ENCODE results near the gene PGP. TPM values are rescaled to one million over a fixed set of nuclear protein-coding genes. Genes with fewer than 3 reads are reported as not detected.
A peak's percentile ranks its signal among the peaks of the same experiment; 100 is the strongest.
"Not testable (repeated sequence)": the region's sequence is repeated elsewhere in the genome, so short reads cannot be mapped to it uniquely, and the experiment has no call there.

Gene PGP
- total RNA-seq, 1 donor from 2014 or later = 31.5 TPM

- no peak for DNase-seq (ENCODE audit: low spot score)
Measured at GRCh38 chr16:2242598-2242997, 28.0 kb upstream of the PGP start.

GRCh38 chr16:2240331-2240730, 25.7 kb upstream of the PGP start:
- not testable (repeated sequence) for H3K27ac Mint-ChIP-seq (ENCODE audit: unreplicated experiment); H3K36me3 Mint-ChIP-seq (ENCODE audit: low read depth, unreplicated experiment); H3K27me3 Mint-ChIP-seq (ENCODE audit: unreplicated experiment); H3K9me3 Mint-ChIP-seq (ENCODE audit: unreplicated experiment); DNase-seq (ENCODE audit: low spot score); H3K4me3 Mint-ChIP-seq (ENCODE audit: unreplicated experiment); H3K4me1 Mint-ChIP-seq (ENCODE audit: unreplicated experiment)

More at GRCh38 chr16:2242598-2242997, 28.0 kb upstream of the PGP start:
- Mint-ChIP-seq H3K27ac (ENCODE audit: unreplicated experiment) (no peak overlapping the region), H3K36me3 (ENCODE audit: low read depth, unreplicated experiment) (peaks cover 10% of the 10 kb centered on the region), H3K4me3 (ENCODE audit: unreplicated experiment) (peak overlapping the region; percentile 88), H3K9me3 (ENCODE audit: unreplicated experiment) (no peaks in the 10 kb centered on the region), H3K27me3 (ENCODE audit: unreplicated experiment) (peaks cover 6% of the 10 kb centered on the region), H3K4me1 (ENCODE audit: unreplicated experiment) (no peaks in the 10 kb centered on the region)
- TF ChIP-seq CTCF (IDR thresholded peaks at IDR 0.05; ENCODE audit: unreplicated experiment) = no peak

- Mint-ChIP-seq H3K27me3 (ENCODE audit: unreplicated experiment) (peaks cover 8% of the 10 kb centered on the region), H3K4me3 (ENCODE audit: unreplicated experiment) (no peak overlapping the region), H3K9me3 (ENCODE audit: unreplicated experiment) (no peaks in the 10 kb centered on the region), H3K36me3 (ENCODE audit: low read depth, unreplicated experiment) (peaks cover 4% of the 10 kb centered on the region), H3K27ac (ENCODE audit: unreplicated experiment) (no peak overlapping the region), H3K4me1 (ENCODE audit: unreplicated experiment) (no peaks in the 10 kb centered on the region)
- DNase-seq (ENCODE audit: low spot score) = no peak
- no peak for TF ChIP-seq CTCF (IDR thresholded peaks at IDR 0.05; ENCODE audit: unreplicated experiment)
Measured at GRCh38 chr16:2238838-2239675, 24.4 kb upstream of the PGP start.

GRCh38 chr16:2238150-2238837, 23.7 kb upstream of the PGP start:
- TF ChIP-seq CTCF (IDR thresholded peaks at IDR 0.05; ENCODE audit: unreplicated experiment) = no peak
- H3K27ac Mint-ChIP-seq (ENCODE audit: unreplicated experiment) = no peak overlapping the region
- H3K9me3 Mint-ChIP-seq (ENCODE audit: unreplicated experiment) = no peaks in the 10 kb centered on the region
- no peak overlapping the region for H3K4me3 Mint-ChIP-seq (ENCODE audit: unreplicated experiment)
- peaks cover 7% of the 10 kb centered on the region for H3K27me3 Mint-ChIP-seq (ENCODE audit: unreplicated experiment)
- H3K4me1 Mint-ChIP-seq (ENCODE audit: unreplicated experiment) = no peaks in the 10 kb centered on the region
- H3K36me3 Mint-ChIP-seq (ENCODE audit: low read depth, unreplicated experiment) = peaks cover 4% of the 10 kb centered on the region
- no peak for DNase-seq (ENCODE audit: low spot score)

GRCh38 chr16:2237493-2238149, 23.0 kb upstream of the PGP start:
- no peak for TF ChIP-seq CTCF (IDR thresholded peaks at IDR 0.05; ENCODE audit: unreplicated experiment)
- Mint-ChIP-seq H3K4me3 (ENCODE audit: unreplicated experiment) (no peak overlapping the region), H3K4me1 (ENCODE audit: unreplicated experiment) (no peaks in the 10 kb centered on the region), H3K27ac (ENCODE audit: unreplicated experiment) (no peak overlapping the region), H3K27me3 (ENCODE audit: unreplicated experiment) (peaks cover 7% of the 10 kb centered on the region), H3K36me3 (ENCODE audit: low read depth, unreplicated experiment) (peaks cover 4% of the 10 kb centered on the region), H3K9me3 (ENCODE audit: unreplicated experiment) (no peaks in the 10 kb centered on the region)
- DNase-seq (ENCODE audit: low spot score) = no peak

Data from endothelial cell (in vitro differentiated cells).